Effector CD8-positive, alpha-beta T cell (primary cell): ENCODE results near the gene NCAPD3.
"Not testable (repeated sequence)": the region's sequence is repeated elsewhere in the genome, so short reads cannot be mapped to it uniquely, and the experiment has no call there.

ENCODE experiments used
- DNase-seq: peaks from one replicate; lab custom pipeline; 2025; lab: John Stamatoyannopoulos, UW

The NCAPD3 gene

DNA sequence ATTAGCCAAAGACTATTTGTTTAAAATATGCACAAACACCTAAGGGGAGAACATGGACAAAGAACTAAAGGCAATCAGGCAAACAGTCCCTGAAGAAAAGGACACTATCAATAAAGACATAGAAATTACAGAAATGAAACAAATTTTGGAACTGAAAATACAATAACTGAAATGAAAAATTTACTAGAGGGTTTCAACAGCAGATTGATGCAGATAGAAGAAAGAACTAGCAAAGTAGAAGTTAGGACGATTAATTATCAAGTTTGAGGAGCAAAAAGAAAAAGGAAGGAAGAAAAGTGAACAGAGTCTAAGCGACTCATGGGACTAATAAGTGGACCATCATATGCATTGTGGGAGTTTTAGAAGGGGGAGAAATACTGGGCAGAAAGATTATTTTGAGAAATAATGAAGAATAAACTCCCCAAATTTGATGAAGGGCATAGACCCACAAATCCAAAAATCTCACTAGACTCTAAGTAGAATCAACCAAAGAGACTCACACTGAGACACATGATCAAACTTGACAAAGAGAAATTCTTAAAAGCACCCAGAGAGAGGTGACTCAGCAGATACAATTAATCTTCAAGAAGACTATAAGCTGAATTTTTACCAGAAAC lies 92.0 kb downstream of the NCAPD3 start:
- no peak for DNase-seq

DNA sequence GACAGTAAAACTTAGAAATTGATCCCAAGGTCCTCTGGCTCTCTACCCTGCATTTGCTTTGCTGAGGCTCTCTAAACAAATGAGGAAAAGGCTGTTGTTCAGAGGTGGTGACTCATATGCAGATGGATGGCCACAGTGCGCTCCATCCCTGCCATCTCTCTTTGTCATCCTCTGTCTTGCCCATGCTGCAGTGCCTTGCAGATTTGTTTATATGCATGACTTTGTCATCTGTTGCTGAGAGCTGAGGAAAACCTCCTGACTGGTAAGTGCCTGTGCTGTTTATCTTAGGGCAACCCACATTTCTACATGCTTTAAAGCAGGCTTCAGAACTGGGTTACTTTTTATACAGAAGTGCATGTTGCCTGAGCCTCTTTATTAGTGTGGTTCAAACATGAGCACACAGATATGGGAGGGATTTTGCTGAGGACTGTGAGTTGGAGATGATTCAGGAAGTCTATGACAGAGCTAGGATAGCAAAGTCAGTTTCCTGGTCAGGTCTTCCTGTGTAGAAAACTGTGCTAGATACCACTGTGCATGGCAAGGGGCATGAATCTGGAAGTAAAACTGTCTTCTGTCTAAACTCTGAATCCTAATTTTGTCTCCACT lies 97.4 kb downstream of the NCAPD3 start:
- DNase-seq, result no peak

DNA sequence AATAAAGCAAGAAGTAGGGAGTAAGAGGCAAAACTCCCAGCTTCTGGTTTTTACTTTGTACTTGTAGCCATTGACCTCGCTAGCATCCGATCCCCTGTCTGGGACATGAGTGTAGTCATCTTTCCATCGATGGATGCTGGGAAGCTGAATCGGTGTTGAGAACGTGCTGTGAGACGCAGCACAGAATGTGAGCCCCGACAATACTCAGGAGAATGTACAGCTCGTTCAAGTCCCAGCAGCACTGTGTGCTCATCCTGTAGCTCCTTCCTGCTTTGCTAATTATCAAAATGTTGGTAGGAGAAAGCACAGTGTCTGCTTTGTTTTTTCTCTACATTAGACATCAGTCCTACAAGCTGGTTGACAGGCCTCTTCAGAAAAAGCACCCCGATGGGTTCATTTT lies 98.3 kb downstream of the NCAPD3 start:
- DNase-seq, result no peak

DNA sequence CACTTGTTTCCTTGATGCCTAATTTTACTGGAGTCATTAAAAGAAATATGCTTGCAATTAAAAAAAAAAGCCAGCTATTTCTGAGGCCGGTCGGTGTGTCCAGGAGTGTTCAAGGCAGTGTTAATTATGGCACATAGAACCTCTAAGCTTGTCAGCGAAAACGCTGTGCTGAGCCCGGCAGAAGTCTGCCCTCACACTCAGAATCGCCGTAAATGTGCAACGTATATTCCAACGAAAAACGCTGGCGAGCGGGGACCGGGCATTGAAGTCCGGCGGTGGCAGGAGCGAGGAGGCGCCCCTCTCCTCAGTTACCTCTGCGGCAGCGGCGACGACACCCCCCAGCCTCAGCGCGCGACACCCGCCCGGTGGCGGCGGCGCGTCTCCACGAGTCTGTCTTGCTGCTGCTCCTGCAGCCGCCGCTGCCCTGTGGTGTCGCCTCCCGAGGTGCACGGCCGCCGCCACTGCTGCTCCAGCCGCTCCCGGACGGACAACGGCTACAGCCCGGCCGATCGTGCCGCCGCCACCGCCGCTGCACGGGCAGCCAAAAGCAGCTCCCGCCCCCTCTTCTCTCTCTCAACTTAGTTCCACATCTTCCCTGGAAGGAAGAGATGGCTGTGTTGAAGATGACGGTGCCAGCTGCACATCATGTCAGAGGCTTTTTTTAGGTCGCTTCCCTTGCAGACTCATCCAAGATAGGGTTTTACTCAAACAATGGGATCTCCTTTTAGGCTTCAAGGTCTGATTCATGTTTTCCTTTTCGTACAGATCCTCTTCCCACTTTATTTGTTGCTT lies 98.9 kb downstream of the NCAPD3 start:
- DNase-seq, result no peak

DNA sequence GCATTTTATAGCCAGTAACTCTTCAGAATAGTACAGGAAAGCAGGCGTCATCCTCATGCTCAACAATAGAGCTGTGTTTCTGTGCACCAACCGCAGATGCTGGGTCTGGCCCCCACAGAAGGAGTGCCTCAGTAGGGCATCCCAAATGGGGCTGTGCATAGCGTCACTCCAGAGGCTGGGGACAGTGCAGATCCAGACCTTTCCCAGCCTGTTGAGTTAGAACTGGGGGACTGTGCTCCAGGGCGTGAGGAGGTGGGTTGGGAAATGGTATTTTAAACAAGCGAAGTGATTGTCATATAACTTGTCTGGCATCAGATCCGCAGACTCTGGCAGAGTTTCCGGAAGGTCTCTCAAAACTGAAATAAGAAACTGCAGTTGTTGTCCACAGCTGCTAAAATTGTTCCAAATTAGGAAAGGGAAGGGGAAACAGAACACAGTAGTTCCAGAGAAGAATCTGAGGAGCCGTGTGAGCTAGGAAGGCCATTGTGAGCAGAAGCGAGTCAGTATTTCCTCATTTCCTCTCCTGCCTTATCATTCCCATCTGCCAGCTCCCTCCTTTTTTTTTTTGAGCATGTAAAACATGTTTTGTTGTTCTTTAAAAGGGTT lies 102.7 kb downstream of the NCAPD3 start:
- DNase-seq, result no peak

DNA sequence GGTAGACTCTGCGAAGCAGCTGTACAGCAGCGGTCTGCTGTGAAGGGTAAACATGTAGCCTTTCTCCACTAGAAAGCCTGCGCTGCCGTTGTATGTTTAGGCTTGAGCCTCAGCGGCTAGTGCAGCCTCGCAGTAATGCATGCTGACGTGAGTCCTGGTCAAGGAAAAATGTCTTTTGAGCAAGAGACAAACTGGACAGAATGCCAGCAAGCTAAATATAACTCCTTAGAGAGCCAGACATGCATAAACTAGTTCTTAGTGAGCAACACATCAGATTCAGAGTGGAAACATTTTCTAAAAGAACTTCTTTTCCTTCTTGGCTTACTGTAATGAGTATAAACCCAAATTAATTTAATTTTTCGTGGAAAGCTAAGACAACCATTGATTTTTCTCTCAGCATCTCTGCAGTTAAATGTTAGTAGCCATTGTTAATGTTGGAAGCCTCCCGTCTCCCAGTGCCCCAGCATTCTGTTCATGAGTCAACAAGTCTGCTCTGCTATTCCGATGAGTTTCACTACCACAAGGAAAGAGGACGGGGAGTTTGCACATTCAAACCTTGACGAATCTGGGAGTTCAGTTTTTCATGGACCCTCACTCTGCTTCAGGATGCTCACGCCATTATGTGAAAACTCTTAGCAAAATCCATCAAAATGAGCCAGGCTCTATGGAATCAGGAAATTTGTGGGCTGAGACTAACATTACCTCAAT lies 103.5 kb downstream of the NCAPD3 start:
- DNase-seq, result no peak

DNA sequence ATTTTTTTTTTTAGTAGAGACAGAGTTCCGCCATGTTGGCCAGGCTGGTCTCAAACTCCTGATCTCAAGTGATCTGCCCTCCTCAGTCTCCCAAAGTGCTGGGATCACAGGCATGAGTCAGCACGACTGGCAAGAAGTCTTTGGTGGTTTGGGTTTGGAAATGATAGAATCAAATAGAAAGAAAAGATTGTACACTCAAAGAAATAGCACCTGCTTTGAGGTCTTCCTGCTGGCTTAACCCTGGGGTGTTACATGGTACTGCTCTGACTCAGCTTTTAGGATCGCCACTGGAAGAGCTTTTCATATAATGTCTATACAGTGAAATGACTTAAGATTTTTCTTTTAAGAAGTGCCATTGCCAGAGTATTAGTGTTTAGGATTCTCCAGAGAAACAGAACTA lies 104.7 kb downstream of the NCAPD3 start:
- no peak for DNase-seq

DNA sequence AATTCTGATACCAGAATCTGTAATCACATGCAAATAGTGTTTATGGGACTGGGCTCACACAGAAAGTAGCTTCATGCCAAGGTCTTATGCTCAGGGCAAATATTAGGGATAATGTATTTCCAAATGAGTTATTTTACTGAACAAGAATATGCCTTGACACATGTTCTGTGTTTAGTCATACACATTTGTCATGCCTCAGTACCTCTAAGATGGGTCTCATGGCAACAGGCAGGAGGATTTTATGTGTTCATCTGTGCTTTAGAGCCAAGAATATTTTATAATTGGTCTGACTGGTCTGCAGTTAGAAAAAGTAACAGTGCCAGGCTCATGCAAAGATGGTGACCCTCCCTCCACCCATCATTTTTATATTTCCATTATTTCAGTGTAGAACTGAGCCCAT lies 105.8 kb downstream of the NCAPD3 start:
- no peak for DNase-seq

DNA sequence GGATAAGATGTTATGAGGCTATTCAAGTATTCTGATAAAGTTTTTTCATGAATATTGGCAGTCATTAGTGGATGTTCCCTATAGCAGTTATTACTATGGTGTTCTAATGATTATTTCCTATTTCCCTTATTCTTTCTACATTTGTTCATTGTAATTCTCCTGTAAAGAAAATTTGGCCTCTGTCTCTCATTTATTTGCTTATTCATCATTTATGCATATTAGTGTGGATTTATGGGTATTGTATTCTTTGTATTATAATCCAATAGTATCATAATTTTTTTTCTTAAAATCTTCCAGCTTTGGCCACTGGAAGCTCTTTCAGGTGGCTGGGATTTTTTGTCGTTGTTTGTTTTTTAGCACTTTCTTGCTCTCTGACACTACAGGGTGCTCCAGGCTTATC lies 107.6 kb downstream of the NCAPD3 start:
- DNase-seq, result no peak

DNA sequence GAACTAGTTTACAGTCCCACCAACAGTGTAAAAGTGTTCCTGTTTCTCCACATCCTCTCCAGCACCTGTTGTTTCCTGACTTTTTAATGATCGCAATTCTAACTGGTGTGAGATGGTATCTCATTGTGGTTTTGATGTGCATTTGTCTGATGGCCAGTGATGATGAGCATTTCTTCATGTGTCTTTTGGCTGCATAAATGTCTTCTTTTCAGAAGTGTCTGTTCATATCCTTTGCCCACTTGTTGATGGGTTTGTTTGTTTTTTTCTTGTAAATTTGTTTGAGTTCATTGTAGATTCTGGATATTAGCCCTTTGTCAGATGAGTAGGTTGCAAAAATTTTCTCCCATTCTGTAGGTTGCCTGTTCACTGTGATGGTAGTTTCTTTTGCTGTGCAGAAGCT lies 110.0 kb downstream of the NCAPD3 start:
- not testable (repeated sequence) for DNase-seq

DNA sequence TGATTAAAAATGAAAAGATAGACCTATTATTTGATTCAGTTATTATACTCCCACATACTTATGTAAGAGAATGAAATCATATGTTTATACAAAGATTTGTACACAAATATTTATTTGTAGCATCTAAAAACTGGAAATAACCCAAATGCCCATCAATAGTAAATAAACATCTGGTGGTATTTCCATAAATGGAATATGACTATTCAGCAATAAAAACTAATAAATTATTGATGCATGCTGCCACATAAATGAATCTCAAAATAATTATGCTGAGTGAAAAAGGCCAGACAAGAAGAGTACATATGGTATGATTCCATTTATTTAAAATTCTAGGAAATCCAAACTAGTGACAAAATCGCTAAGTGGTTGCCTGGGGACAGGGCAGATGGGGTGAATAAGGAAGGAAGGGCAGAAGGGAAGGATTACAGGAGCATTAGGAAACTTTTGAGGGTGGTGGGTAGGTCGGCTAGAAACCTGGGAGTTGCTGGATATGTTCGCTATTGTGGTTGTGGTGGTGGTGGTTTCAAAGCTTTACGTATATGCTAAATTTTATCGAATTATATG lies 113.4 kb downstream of the NCAPD3 start:
- DNase-seq, result no peak
